GM10847 (cell line): Measurements from ENCODE around the gene LRGUK.

ENCODE experiments used
- POLR2A ChIP-seq: IDR thresholded peaks from 2 replicates; pipeline ENCODE4 v1.6.1; 2011; ENCODE audit not compliant: insufficient read length; ENCODE audit errors: extremely low read depth

The LRGUK gene

GRCh38 chr7:134114992-134115391 is 12.1 kb upstream of the LRGUK start:
- TF ChIP-seq POLR2A: no peak

GRCh38 chr7:134120405-134120804 is 6.7 kb upstream of the LRGUK start:
- TF ChIP-seq POLR2A: no peak

GRCh38 chr7:134121632-134122139 is 5.5 kb upstream of the LRGUK start:
- TF ChIP-seq POLR2A: no peak

GRCh38 chr7:134122980-134123379 is 4.2 kb upstream of the LRGUK start:
- no peak for TF ChIP-seq POLR2A

- no peak for TF ChIP-seq POLR2A
These were observed 994 bp upstream of the LRGUK start for GRCh38 chr7:134126146-134126545.

GRCh38 chr7:134126596-134126965 is 559 bp upstream of the LRGUK start:
- TF ChIP-seq POLR2A: no peak

- no peak for TF ChIP-seq POLR2A
These were observed 1.7 kb downstream of the LRGUK start for GRCh38 chr7:134128829-134129228.

GRCh38 chr7:134129856-134130523 is 2.9 kb downstream of the LRGUK start:
- no peak for TF ChIP-seq POLR2A

GRCh38 chr7:134134004-134134403 is 6.9 kb downstream of the LRGUK start:
- no peak for TF ChIP-seq POLR2A

- TF ChIP-seq POLR2A: no peak
These were observed 14.0 kb downstream of the LRGUK start for GRCh38 chr7:134140889-134141867.

- TF ChIP-seq POLR2A: no peak
These were observed 14.7 kb downstream of the LRGUK start for GRCh38 chr7:134141868-134142264.

GRCh38 chr7:134153493-134154136 is 26.5 kb downstream of the LRGUK start:
- TF ChIP-seq POLR2A: no peak

- TF ChIP-seq POLR2A: no peak
These were observed 27.5 kb downstream of the LRGUK start for GRCh38 chr7:134154581-134155130.

- TF ChIP-seq POLR2A: no peak
These were observed 28.1 kb downstream of the LRGUK start for GRCh38 chr7:134155206-134155605.

GRCh38 chr7:134155871-134156270 is 28.7 kb downstream of the LRGUK start:
- no peak for TF ChIP-seq POLR2A
